ENCODE data around the gene GFOD2.

The GFOD2 gene

DNA sequence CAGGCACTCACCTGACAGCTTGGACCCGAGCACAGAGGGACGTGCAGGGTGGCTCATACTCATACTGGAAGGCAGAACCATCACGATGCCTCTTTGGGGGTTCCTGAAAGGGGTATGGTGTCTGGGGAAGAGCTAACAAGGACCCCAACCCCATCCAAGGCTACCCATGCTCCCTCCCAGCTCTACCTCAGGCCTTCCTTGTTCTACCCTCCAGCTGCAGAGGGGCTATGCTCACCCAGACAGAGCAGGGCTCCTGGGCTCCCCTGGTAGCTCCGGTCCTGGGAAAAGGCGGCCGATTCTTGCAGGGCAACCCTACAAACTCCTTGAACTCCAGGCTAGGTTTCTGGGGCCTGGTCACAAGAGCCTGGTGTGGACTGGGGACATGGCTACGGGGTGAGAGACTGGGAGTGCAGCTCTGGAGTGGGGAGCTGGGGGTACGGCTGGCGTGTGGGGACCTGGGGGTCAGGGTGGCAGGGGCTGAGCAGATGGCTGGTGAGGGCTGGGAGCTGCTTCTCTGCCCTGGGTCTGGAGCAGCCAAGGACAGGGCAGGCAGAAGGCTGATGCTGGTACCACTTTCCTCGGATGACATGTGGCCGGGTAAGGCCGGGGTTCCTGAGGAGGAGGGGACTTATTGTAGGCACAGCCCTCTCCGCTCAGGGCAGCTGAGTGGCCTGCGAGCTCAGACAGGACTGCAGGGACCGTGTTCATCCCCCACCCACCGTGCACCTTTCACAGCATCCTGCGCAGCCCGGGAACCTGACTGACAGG lies 61.2 kb downstream of the GFOD2 start:
- DNase-seq (ENCODE audit: low read depth), result no peak

DNA sequence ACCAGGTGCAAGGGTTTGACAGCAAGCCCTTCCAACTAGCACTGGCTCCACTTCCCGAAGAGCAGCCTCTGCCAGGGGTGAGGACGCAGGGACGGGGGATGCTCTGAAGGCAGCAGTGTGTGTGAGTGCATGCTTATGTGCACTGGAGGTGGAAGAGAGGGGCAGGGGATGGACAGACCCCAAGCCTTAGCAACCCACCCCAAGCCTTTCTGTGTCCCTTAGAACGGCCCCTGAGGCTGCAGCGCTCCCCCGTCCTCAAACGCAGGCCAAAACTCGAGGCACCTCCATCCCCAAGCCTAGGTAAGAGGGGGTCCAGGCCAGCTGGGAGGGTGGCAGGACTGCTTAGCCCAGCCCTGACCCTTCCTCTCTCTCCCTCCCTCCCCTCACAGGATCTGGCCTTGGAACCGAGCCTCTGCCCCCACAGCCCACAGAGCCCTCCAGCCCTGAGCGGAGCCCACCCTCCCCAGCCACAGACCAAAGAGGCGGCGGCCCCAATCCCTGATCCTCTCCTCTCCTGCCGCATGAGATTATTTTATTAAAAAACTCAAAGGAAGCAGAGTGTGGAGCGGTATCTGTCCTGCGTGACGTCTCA lies 62.0 kb downstream of the GFOD2 start:
- no peak for DNase-seq (ENCODE audit: low read depth)

DNA sequence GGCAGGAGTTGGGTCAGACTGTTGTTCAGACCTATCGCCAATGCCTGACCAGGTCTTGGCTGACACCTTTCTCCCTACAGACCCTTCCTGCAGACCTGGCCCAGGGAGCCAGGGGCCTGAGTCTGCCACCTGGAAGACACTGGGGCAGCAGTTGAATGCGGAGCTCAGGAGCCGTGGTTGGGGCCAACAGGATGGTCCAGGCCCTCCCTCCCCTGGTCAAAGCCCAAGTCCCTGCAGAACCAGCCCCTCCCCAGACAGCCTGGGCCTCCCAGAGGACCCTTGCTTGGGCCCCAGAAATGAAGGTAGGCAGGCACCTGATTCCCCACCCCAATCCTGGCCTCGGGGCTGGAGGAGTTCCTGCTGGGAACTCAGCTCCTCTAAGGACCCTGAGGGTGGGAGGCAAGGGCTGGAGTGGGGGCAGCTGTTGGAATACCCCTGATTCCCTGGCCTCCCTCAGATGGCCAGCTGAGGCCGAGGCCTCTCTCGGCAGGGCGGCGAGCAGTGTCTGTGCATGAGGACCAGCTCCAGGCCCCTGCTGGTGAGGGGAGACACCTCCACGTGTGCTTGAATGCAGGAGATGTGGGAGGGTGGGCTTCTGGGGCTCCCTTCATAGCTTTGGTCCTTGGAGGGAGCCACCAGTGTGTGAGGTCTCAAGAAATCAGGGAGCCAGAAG lies 62.6 kb downstream of the GFOD2 start:
- DNase-seq (ENCODE audit: low read depth), result no peak

DNA sequence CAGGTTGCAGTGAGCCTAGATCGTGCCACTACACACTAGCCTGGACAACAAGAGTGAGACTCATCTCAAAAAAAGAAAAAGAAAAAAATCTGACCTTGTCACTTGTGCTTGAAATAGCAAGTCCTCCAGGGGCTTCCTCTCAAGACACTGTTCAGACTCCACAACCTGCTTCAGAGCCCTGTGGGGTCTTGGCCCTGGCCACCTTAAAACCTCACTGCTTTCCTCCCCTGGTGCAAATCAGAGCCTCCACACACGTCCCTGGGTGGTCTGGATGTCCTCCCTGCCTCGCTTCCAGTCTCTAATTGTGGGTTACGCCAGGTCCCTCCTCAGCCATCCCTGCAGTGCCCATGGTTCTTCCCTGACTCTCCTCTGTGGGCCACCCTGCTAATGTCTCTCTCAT lies 63.8 kb downstream of the GFOD2 start:
- DNase-seq (ENCODE audit: low read depth), result no peak

DNA sequence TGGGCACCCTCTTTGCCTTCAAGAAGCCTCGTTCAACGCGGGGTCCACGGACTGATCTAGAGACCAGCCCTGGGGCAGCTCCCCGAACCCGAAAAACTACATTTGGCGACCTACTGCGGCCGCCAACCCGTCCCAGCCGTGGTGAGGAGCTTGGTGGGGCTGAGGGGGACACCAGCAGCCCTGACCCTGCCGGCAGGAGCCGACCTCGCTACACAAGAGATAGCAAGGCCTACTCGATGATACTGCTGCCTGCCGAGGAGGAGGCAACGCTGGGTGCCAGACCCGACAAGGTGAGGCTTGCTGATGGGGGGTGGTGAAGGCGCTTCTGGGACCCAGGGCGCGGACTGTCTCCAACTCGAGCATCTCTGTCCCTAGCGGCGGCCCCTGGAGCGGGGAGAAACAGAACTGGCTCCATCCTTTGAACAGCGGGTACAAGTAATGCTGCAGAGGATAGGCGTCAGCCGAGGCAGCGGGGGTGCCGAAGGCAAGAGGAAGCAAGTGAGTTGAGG lies 64.7 kb downstream of the GFOD2 start:
- DNase-seq (ENCODE audit: low read depth), result no peak

DNA sequence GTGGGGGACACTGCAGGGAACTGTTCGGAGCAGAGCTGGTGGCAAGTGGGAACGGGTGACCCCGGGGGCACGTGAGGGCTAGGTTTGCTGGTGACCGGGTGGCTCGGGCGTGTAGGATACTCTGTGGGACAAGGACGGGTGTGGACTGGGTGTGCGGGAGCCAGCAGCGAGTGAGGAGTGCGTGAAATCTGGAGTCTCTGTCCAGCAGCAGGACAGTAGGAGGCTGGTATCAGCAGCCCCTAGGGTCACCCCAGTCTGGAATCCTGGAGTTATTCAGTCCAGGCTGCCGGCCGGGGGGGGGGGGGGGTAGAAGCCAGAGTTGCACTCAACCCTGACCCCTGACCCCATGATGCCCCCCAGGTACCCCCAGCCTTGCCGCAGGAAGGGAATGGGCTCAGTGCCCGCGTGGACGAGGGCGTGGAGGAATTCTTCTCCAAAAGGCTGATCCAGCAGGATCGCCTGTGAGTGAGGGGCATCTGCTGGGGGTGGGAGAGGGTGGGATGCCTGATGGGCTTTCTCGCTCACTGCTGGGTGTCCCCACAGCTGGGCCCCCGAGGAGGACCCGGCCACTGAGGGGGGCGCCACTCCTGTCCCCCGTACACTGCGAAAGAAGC lies 65.2 kb downstream of the GFOD2 start:
- no peak for DNase-seq (ENCODE audit: low read depth)

DNA sequence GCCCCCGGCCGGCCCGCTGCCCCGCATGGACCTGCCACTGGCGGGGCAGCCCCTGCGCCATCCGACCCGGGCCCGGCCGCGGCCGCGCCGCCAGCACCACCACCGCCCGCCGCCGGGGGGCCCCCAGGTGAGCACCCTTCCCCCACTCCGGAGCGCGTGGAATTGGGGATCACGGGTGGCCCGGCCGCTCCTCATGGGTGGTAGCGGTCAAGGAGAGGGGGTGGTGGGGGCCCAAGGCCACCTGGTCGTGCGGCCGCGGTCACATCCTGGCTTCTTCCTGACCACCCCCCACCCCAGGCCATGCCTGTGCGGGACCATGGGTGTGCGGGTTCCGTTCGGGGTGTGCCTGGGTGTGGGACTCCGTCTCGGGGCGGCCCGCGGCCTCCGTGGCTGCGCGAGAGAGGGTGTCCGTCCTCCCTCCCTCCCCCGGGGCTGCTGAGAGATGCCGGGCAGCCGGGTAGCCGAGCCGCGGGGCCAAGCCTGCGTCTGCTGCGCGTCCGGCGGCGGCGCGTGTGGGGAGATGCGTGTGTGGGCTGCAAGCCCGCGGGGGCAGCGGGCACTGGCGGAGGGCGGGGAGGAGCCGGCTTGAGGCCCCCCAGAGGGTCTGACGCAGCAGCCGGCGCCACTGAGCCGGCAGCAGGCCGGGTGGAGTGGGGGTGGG lies 65.9 kb downstream of the GFOD2 start:
- no peak for DNase-seq (ENCODE audit: low read depth)

DNA sequence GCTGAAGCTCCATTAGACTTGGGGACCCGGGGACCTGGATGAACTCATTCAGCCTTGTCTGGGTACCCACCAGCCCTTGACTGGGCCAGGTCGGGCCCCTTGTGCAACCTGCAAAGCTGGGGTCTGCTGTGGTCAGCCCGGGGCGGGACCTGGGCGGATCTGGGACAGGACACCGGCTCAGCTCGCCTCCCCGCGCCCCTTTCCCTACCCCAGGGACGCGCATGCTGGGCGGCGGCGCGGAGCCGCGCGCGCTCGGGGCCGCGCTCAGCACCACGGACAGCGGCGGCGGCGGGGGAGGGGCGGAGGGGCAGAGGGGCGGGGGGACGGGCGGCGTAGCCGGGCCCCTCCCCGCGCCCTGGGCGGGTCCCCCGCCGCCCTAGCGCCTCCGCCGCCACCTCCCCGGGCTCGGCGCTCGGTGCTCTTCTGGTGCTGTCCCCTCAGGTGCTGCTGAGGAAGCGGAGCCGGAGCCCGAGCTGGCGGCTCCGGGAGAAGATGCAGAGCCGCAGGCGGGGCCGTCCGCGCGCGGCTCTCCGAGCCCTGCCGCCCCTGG lies 66.5 kb downstream of the GFOD2 start:
- DNase-seq (ENCODE audit: low read depth), result no peak

DNA sequence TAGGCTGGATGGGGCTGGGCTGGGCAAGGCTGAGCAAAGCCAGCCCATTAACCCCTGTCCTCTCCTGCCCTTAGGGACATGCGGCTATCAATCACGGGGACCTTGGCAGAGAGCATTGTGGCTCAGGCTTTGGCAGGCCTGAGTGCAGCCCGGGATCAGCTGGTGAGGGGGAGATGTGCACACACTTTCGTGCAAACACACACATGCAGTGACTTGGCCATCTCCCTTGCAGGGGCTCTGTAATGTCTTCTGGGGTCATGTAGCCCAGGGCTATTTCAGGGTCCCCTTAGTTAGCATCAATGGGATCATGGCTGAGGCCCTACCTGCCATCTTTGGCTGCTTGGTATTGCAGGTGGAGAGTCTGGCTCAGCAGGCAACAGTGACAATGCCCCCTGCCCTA lies 67.3 kb downstream of the GFOD2 start:
- DNase-seq (ENCODE audit: low read depth), result no peak

DNA sequence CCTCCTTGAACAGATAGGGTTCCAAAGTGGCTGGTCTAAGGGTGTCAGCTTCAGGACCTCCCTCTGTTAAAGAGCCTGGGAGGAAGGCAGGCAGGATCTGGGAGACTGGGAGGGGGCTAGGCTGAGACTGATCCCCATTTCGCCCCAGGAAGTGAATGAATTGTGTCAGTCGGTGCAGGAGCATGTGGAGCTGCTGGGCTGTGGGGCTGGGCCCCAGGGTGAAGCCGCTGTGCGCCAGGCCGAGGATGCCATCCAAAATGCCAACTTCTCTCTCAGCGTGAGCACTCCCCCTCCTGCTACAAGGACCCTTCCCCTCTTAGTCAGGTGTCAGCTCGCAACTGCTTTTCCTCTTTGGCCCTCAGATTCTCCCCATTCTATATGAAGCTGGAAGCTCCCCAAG lies 68.1 kb downstream of the GFOD2 start:
- DNase-seq (ENCODE audit: low read depth), result no peak

DNA sequence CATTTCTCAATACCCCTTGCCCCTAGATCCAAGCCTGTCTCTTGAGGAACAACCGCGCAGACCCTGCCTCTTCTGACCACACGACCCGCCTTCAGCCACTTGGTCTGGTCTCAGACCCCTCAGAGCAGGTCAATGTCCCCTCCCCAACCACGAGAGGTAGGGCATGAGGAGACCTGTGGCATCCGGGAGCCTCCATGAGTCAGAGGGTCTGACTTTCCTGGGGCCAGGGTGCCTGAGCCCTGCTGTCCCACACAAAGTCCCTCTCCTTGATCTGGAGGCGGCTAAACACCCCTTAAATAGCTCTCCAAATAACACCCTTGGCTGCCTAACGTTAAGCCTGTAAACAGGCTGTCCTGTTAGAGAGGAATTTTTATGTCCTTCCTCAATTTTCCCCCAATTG lies 69.1 kb downstream of the GFOD2 start:
- no peak for DNase-seq (ENCODE audit: low read depth)

DNA sequence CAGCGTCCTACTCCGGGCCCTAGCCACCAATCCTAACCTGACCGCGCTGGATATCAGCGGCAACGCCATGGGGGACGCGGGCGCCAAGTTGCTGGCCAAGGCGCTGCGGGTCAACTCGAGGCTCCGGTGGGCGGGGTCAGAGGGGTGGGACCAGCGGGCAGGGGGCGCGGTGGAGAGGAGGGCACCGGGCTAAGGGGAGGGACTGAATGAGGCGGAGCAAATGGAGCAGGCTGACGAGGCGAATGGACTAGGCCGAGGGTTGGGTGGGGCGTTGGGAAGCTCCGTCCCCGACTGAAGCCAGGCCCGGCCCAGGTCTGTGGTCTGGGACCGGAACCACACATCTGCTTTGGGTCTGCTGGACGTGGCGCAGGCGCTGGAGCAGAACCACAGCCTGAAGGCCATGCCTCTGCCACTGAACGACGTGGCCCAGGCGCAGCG lies 69.6 kb downstream of the GFOD2 start:
- no peak for DNase-seq (ENCODE audit: low read depth)

DNA sequence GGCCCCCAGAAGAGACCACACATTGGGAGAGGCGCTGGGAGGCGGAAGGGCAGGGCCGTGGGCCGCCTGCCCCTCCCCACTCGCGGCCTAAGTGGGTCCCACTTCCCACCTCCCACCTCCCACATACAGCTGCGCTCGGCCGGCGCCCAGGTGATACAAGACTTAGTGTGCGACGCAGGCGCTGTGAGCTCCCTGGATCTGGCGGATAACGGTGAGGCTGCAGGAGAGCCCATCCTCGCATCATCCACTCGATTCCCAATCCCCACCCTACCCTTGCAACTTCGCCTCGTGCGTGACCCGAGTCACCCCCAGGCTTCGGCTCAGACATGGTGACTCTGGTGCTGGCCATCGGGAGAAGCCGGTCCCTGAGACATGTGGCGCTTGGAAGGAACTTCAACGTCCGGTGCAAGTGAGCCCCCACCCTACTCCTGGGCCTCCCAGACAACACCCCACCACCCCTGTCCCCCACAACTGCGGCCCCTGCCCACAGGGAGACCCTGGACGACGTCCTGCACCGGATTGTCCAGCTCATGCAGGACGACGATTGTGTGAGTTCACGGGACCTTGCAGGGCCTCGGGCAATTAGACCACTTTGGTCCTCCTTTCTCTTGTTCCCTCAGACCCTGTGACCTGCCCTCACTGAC lies 70.2 kb downstream of the GFOD2 start:
- DNase-seq (ENCODE audit: low read depth), result no peak

DNA sequence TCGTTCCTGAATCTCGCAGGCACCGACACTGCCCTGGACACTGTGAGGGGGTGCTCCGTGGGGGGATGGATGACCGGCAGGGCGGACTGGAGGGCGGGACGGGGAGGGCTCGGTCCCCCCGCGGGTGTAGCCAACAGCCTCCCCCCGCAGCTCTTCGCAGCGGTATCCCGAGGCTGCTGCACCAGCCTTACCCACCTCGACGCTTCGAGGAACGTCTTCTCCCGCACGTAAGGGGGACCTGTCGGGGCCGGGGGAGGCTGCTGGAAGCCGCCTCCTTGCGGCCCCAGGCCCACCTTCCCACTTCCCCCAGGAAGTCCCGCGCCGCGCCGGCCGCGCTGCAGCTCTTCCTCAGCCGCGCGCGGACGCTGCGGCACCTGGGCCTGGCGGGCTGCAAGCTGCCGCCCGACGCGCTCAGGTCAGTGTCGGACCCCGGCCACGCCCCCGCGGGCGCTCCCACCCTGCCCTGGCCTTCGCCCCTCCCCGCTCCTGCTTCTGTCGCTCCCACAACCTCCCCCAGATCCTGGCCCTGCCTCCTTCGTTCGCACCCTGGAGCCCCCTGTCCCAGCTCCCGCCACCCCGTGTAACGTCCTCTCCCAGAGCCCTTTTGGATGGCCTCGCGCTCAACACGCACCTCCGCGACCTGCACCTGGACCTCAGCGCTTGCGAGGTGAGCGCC lies 70.9 kb downstream of the GFOD2 start:
- no peak for DNase-seq (ENCODE audit: low read depth)

DNA sequence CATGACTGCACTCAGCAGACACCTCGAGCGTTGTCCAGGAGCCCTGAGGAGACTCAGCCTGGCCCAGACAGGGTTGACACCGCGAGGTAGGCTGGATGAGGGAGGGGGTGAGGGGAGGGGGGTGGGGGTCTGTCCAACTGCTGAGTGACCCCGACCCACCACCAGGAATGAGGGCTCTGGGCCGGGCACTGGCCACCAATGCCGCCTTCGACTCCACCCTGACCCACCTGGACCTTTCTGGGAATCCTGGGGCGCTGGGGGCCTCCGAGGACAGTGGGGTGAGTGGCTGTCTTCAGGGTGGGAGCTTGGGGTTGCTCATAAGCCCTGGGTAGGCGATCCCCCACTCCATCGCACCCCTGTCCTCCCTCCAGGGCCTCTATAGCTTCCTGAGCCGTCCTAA lies 71.4 kb downstream of the GFOD2 start:
- no peak for DNase-seq (ENCODE audit: low read depth)

DNA sequence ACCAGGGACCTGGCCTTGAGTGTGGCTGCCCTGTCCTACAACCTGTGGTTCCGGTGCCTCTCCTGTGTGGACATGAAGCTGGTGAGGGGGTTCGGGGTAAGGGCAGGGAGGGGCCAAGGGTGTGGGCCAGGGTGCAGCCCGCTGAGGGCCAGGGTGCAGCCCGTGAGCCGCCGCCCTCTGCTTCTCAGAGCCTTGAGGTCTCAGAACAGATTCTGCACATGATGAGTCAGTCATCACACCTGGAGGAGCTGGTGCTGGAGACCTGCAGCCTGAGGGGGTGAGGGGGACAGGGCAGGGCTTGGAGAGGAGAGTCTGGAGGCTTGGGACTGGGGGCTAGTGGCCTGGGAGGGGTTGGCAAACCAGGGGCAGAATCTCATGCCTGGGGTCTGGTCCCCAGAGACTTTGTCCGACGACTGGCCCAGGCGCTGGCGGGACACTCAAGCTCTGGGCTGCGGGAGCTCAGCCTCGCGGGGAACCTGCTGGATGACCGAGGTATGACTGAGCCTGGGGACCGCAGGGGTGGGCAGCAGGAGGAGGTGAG lies 71.9 kb downstream of the GFOD2 start:
- DNase-seq (ENCODE audit: low read depth), result no peak

DNA sequence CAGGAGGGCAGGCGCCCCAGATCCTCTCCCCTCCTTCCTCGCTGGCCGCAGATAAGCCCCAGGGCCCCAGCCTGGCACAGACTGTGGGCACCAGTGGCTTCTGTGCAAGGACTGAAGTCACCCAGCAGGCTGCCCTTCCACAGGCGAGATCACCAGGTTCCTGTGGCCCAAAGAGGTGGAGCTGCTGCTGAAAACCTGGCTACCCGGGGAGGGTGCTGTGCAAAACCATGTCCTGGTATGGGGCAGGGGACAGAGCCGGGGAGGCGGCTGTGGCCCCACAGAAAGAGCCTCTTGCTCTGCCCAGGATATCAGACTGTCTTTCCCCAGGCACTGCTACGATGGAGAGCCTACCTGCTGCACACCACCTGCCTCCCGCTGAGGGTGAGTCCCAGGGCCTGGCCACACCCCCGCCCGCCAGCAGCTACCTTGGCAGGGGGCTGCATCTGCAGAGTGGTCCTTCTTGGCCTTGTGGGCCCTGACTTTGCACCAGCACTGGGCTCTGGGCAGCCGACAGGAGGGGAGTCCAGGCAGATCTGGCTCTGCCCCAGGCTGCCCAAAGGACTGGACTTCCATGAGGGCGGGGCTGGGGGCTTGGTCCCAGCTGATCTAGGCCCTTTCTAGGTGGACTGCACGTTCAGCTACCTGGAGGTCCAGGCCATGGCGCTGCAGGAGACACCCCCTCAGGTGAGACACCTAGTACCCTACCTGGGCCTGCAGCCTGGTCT lies 73.6 kb downstream of the GFOD2 start:
- no peak for DNase-seq (ENCODE audit: low read depth)

DNA sequence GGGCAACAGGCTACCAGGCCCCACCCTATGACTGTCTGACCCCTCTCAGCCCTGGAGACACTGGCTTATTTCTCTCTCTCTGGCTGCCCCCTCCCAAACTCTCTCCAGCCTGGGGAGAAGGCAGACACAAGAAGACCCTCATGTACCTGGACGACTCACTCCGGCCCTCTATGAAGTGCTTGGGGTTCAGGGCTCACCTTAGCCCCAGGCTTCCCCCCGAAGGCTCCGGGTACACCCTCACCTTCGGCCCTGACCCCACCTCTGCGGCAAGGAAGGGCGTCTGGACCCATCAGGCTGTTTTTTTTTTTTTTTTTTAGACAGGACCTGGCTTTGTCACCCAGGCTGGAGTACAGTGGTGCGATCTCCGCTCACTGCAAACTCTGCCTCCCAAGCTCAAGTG lies 75.1 kb downstream of the GFOD2 start:
- DNase-seq (ENCODE audit: low read depth), result no peak

DNA sequence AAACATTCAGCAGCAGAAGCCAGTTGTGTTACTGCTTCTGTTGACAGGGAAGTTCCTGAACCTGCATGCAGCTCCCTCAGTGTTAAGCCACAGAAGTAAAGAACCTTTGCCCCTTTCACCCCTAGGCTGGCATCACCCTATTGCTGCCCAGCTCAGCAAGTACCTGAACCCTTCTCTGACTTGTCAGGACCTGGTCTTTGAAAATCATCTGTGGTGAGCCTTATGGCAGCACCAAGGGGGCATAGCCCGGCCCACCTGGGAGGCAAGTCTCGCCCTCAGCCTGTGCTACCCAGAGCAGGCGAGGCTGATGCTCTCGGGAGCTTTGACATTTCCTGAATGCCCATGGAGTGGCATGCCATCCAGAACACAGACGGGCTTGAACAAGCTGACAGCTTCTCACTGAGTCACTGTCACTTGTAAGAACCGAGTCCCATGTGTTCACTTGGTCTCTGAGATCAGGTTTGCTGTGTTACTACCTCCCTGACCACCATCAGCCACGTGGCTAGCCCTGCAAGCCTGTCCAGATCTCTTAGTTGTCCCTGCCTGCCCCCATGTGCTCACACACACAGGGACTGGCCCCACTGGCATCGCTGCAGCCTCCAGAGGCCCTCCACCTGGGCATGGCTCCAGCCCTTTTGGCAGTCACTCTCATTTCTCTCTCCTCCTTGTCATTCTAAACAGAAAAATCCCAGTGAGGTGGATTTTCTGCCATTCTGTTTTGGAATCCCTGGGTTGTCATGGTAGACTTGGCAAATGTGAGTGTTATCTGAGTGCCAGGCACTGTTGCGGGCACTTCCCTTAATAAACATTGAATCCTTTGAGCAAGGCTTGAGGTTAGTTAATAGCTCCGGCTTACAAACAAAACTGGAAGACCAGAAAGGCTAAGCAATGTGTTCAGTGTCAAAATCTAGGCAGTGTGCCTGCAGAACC lies 77.1 kb downstream of the GFOD2 start:
- no peak for DNase-seq (ENCODE audit: low read depth)
